OCI-LY3 (cell line): ENCODE data around the gene TESK1.

Experiments
- H2AFZ ChIP-seq: fragments of 200-600, 300-600 bp; shearing (Covaris generic); 2 replicates; pipeline ENCODE4 v1.6.0; 2014; ENCODE audit warnings: antibody characterized with exemption, low read depth, low read length
- H3K27ac ChIP-seq: fragments of 200-600, 300-600 bp; sonication (generic); 2 replicates; pipeline ENCODE4 v1.5.1; 2014; ENCODE audit warnings: mild to moderate bottlenecking, low read length, moderate library complexity, mixed read lengths
- H3K27me3 ChIP-seq: fragments of 200-600, 300-600 bp; sonication (generic); 2 replicates; pipeline ENCODE4 v1.6.1; 2014; ENCODE audit warnings: low read depth, low read length, mixed read lengths
- H3K36me3 ChIP-seq: fragments of 200-600, 300-600 bp; sonication (generic); replicated peaks from 2 replicates; pipeline ENCODE3; 2014; ENCODE audit warnings: low read depth, low read length, mixed read lengths
- H3K4me1 ChIP-seq: fragments of 300-600, 200-600 bp; sonication (generic); 2 replicates; pipeline ENCODE4 v1.6.1; 2014; ENCODE audit warnings: low read length, mixed read lengths
- H3K4me2 ChIP-seq: fragments of 200-600, 300-600 bp; sonication (generic); 2 replicates; pipeline ENCODE4 v1.6.1; 2014; ENCODE audit warnings: low read length, mixed read lengths
- H3K4me3 ChIP-seq: fragments of 300-600, 200-600 bp; sonication (generic); 2 replicates; pipeline ENCODE4 v1.5.1; 2014; ENCODE audit warnings: antibody characterized with exemption, mild to moderate bottlenecking, low read length, moderate library complexity
- H3K79me2 ChIP-seq: fragments of 300-600, 200-600 bp; shearing (Covaris generic); 2 replicates; pipeline ENCODE4 v1.6.1; 2014; ENCODE audit warnings: mild to moderate bottlenecking, low read length, mixed read lengths
- H3K9ac ChIP-seq: fragments of 300-600, 200-600 bp; shearing (Covaris generic); 2 replicates; pipeline ENCODE4 v1.6.0; 2014; ENCODE audit warnings: mild to moderate bottlenecking, low read length, moderate library complexity
- H3K9me3 ChIP-seq: fragments of 200-600, 300-600 bp; shearing (Covaris generic); 2 replicates; pipeline ENCODE4 v1.6.1; 2014; ENCODE audit warnings: low read length, mixed read lengths; ENCODE audit not compliant: insufficient read depth
- H4K20me1 ChIP-seq: fragments of 200-600, 300-600 bp; sonication (generic); 2 replicates; pipeline ENCODE4 v1.6.1; 2016; ENCODE audit warnings: low read length, mixed read lengths; ENCODE audit not compliant: insufficient read depth
- CTCF ChIP-seq: fragments of 200-600, 300-600 bp; sonication (generic); IDR thresholded peaks from 2 replicates; pipeline ENCODE4 v1.5.1; 2014; ENCODE audit warnings: antibody characterized with exemption, low read length, low read depth
- EZH2phosphoT487 ChIP-seq: fragments of 200-600 bp; shearing (Covaris generic); IDR thresholded peaks from 2 replicates; pipeline ENCODE4 v1.6.1; 2018; ENCODE audit warnings: antibody characterized with exemption, mixed run types, low read depth

TESK1 gene

GRCh38 chr9:35568196-35568595 lies 36.9 kb upstream of the TESK1 start:
- no peaks in the 10 kb centered on the region for H3K79me2 ChIP-seq
- H3K4me1 ChIP-seq: peaks cover 29% of the 10 kb centered on the region
- no peaks in the 10 kb centered on the region for H3K27me3 ChIP-seq
- no peak overlapping the region for H3K4me3 ChIP-seq
- no peak overlapping the region for H3K27ac ChIP-seq
- H2AFZ ChIP-seq: no peak overlapping the region
- TF ChIP-seq CTCF: no peak
- TF ChIP-seq EZH2phosphoT487: no peak
- peaks cover 7% of the 10 kb centered on the region for H3K36me3 ChIP-seq
- H3K9ac ChIP-seq: no peak overlapping the region
- H4K20me1 ChIP-seq: no peaks in the 10 kb centered on the region
- H3K9me3 ChIP-seq: no peaks in the 10 kb centered on the region
- no peak overlapping the region for H3K4me2 ChIP-seq

DNA sequence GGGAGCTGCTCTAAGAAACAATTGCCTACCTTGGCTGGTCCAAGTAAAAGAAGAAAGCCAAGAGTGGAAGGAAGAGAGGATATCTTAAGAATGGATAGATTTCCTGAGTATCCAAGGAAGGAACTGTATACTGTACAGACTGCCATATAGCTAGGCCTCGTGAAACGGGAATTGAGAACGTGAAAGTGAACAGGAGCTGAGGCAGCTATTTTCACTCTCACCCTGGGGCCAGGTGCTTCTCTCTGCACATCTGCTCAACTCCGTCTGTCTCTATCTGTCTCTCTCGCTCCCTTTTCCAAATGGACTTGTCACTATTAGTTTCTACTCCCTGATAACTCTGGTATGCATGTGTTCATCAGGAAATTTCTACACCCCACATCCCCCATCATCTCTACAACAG lies 35.9 kb upstream of the TESK1 start:
- Histone ChIP-seq H3K4me2 (peak overlapping the region; percentile 74), H3K27ac (peak overlapping the region; percentile 90), H3K4me1 (peaks cover 29% of the 10 kb centered on the region), H3K36me3 (peaks cover 7% of the 10 kb centered on the region), H3K4me3 (peak overlapping the region; percentile 56), H3K27me3 (no peaks in the 10 kb centered on the region), H4K20me1 (no peaks in the 10 kb centered on the region), H3K79me2 (no peaks in the 10 kb centered on the region), H3K9ac (peak overlapping the region; percentile 30; the same call in 1 of the 2 replicates), H2AFZ (no peak overlapping the region), H3K9me3 (no peaks in the 10 kb centered on the region)
- TF ChIP-seq CTCF (no peak), EZH2phosphoT487 (no peak)

GRCh38 chr9:35570709-35571504 lies 34.2 kb upstream of the TESK1 start:
- H3K4me2 ChIP-seq: peak overlapping the region; percentile 16; the same call in 1 of the 2 replicates
- H3K9me3 ChIP-seq: no peaks in the 10 kb centered on the region
- peak overlapping the region; percentile 90 for H3K27ac ChIP-seq

More at GRCh38 chr9:35570709-35571504, 34.2 kb upstream of the TESK1 start:
- no peaks in the 10 kb centered on the region for H3K79me2 ChIP-seq
- no peak overlapping the region for H2AFZ ChIP-seq
- H3K4me3 ChIP-seq: no peak overlapping the region
- no peak for TF ChIP-seq EZH2phosphoT487
- TF ChIP-seq CTCF: no peak
- no peaks in the 10 kb centered on the region for H3K27me3 ChIP-seq
- H4K20me1 ChIP-seq: no peaks in the 10 kb centered on the region
- H3K4me1 ChIP-seq: peaks cover 29% of the 10 kb centered on the region
- no peak overlapping the region for H3K9ac ChIP-seq
- peaks cover 7% of the 10 kb centered on the region for H3K36me3 ChIP-seq
